A673 (cell line): Measurements from ENCODE around the gene HLA-DQB1. TPM values are rescaled to one million over a fixed set of nuclear protein-coding genes. Genes with fewer than 3 reads are reported as not detected.
A peak's percentile ranks its signal among the peaks of the same experiment; 100 is the strongest.

ENCODE experiments used
- BruUV-seq: library from RNA; stranded (reverse); fragments of 400-500 nt; replicated peaks from 2 replicates; lab custom pipeline; 2021; lab: Mats Ljungman, UMichigan
- CTCF ChIA-PET: fragments of 300-600 bp; sonication (Branson Sonifier 250); formaldehyde crosslinking; loops from one replicate; lab custom pipeline; 2022; ENCODE audit warnings: antibody characterized with exemption; lab: Charles Lee
- POLR2A ChIA-PET: fragments of 300-600 bp; sonication (Branson Sonifier 250); formaldehyde crosslinking; loops from one replicate; lab custom pipeline; 2022; ENCODE audit warnings: antibody characterized with exemption; ENCODE audit not compliant: low non-redundant PET; lab: Charles Lee
- DNase-seq: peaks from one replicate; pipeline ENCODE4 v3.0.0-alpha.2; 2015; ENCODE audit warnings: low spot score
- H3K27ac ChIP-seq: fragments of 200-600 bp; sonication (generic); 2 replicates; pipeline ENCODE4 v1.5.1; 2016; ENCODE audit warnings: mixed run types, low read depth, mild to moderate bottlenecking, mixed read lengths, antibody characterized with exemption, low read length; ENCODE audit not compliant: poor library complexity, severe bottlenecking
- H3K27me3 ChIP-seq: fragments of 200-600 bp; sonication (generic); replicated peaks from 2 replicates; pipeline ENCODE4 v1.6.1; 2017; ENCODE audit warnings: mixed run types, low read depth, mild to moderate bottlenecking, mixed read lengths, antibody characterized with exemption, low read length; ENCODE audit not compliant: insufficient read depth, poor library complexity
- H3K36me3 ChIP-seq: fragments of 200-600 bp; sonication (generic); 2 replicates; pipeline ENCODE4 v1.6.1; 2016; ENCODE audit warnings: mixed run types, mild to moderate bottlenecking, mixed read lengths, antibody characterized with exemption, low read length; ENCODE audit not compliant: insufficient read depth, poor library complexity, severe bottlenecking
- H3K4me1 ChIP-seq: fragments of 200-600 bp; sonication (generic); 2 replicates; pipeline ENCODE4 v1.6.1; 2017; ENCODE audit warnings: mixed run types, mild to moderate bottlenecking, mixed read lengths, antibody characterized with exemption, low read length; ENCODE audit not compliant: insufficient read depth, poor library complexity, severe bottlenecking
- H3K4me3 ChIP-seq: fragments of 200-600 bp; sonication (generic); 2 replicates; pipeline ENCODE4 v1.5.1; 2016; ENCODE audit warnings: low read depth, mixed run types, mild to moderate bottlenecking, mixed read lengths, low read length; ENCODE audit not compliant: poor library complexity, severe bottlenecking
- H3K9me3 ChIP-seq: fragments of 200-600 bp; sonication (generic); 2 replicates; pipeline ENCODE4 v1.6.1; 2016; ENCODE audit warnings: mixed run types, low read depth, mild to moderate bottlenecking, mixed read lengths, antibody characterized with exemption, low read length; ENCODE audit not compliant: poor library complexity, severe bottlenecking
- CTCF ChIP-seq: fragments of 300-800, 200-600 bp; sonication (generic); conservative IDR thresholded peaks from 2 replicates; pipeline ENCODE4 v1.5.1; 2017; ENCODE audit warnings: low read depth, mild to moderate bottlenecking, antibody characterized with exemption, low read length, moderate library complexity, mixed read lengths
- EZH2 ChIP-seq: fragments of 200-600 bp; sonication (generic); IDR thresholded peaks from 2 replicates; pipeline ENCODE4 v1.6.1; 2017; ENCODE audit warnings: borderline replicate concordance, low read depth, mild to moderate bottlenecking, mixed read lengths, antibody characterized with exemption, low read length; ENCODE audit not compliant: poor library complexity, severe bottlenecking
- intact Hi-C: fragments of 100-400 bp; cut with micrococcal nuclease; formaldehyde crosslinking; loops from one replicate; pipeline ENCODE4 v1.10.0; 2022; ENCODE audit not compliant: unreplicated experiment
- total RNA-seq: library from RNA; stranded (reverse); gene quantifications from 2 replicates; pipeline ENCODE4 v1.2.3, GENCODE V29; 2021

The HLA-DQB1 gene
- total RNA-seq, 1 experiment from 2014 or later: not detected

- no peak for DNase-seq
- TF ChIP-seq CTCF: no peak
- no peak for TF ChIP-seq EZH2
- POLR2A ChIA-PET: no interaction called here
- no peaks in the 10 kb centered on the region for H3K36me3 ChIP-seq
- H3K4me1 ChIP-seq: no peaks in the 10 kb centered on the region
- intact Hi-C loops: no loop called here
- no peak overlapping the region for H3K27ac ChIP-seq
- H3K27me3 ChIP-seq: peaks cover 50% of the 10 kb centered on the region
- H3K9me3 ChIP-seq: no peaks in the 10 kb centered on the region
- no TSS peak for BruUV-seq
- CTCF ChIA-PET: no interaction called here
- H3K4me3 ChIP-seq: no peak overlapping the region
Measured at GRCh38 chr6:32665661-32666060, 796 bp downstream of the HLA-DQB1 start.

- CTCF ChIA-PET: interaction anchor here (0.7 kb wide), 1 partner anchor 97 kb away, joined by 4 read pairs; no protein-coding TSS in a partner anchor
- intact Hi-C loops: loop anchor here (5.0 kb wide), 1 partner anchor 97 kb away; the partner anchor contains the start of gene HLA-DQB2
Measured at GRCh38 chr6:32664827-32665362, 1.6 kb downstream of the HLA-DQB1 start.

GRCh38 chr6:32664354-32664753 lies 2.1 kb downstream of the HLA-DQB1 start:
- H3K4me1 ChIP-seq: no peaks in the 10 kb centered on the region
- intact Hi-C loops: loop anchor here (5.0 kb wide), 1 partner anchor 98 kb away; the partner anchor contains the start of gene HLA-DQB2
- no TSS peak for BruUV-seq
- TF ChIP-seq CTCF (no peak), EZH2 (no peak)
- ChIA-PET POLR2A (no interaction called here), CTCF (interaction anchor here (0.7 kb wide), 1 partner anchor 97 kb away, joined by 4 read pairs; no protein-coding TSS in a partner anchor)
- H3K4me3 ChIP-seq: no peak overlapping the region
- DNase-seq: no peak
- H3K27me3 ChIP-seq: peaks cover 47% of the 10 kb centered on the region
- H3K36me3 ChIP-seq: no peaks in the 10 kb centered on the region
- H3K27ac ChIP-seq: no peak overlapping the region
- H3K9me3 ChIP-seq: no peaks in the 10 kb centered on the region

More at GRCh38 chr6:32664827-32665362, 1.6 kb downstream of the HLA-DQB1 start:
- Histone ChIP-seq H3K27ac (no peak overlapping the region), H3K36me3 (no peaks in the 10 kb centered on the region), H3K27me3 (peaks cover 47% of the 10 kb centered on the region), H3K4me1 (no peaks in the 10 kb centered on the region), H3K9me3 (no peaks in the 10 kb centered on the region), H3K4me3 (no peak overlapping the region)
- POLR2A ChIA-PET: no interaction called here
- no TSS peak for BruUV-seq
- TF ChIP-seq CTCF: no peak
- TF ChIP-seq EZH2: peak; percentile 30
- DNase-seq: peak; percentile 26
